Suprapubic skin (tissue), 4 donors: ENCODE data around the gene OR1A2. TPM values are rescaled to one million over a fixed set of nuclear protein-coding genes. Genes with fewer than 3 reads are reported as not detected.

ENCODE experiments used
- DNase-seq, 2 donors: peaks; one replicate each; pipeline ENCODE4 v3.0.0-alpha.2; 2019; ENCODE audit warnings: low spot score in 2 of 2
- H3K27ac ChIP-seq: fragments of 200-600 bp; sonication (generic); one replicate; pipeline ENCODE4 v1.5.1; 2019
- H3K27me3 ChIP-seq: fragments of 200-600 bp; sonication (generic); one replicate; pipeline ENCODE4 v1.5.1; 2019
- H3K36me3 ChIP-seq: fragments of 200-600 bp; sonication (generic); one replicate; pipeline ENCODE4 v1.5.1; 2019
- H3K4me1 ChIP-seq: fragments of 200-600 bp; sonication (generic); one replicate; pipeline ENCODE4 v1.5.1; 2019
- H3K4me3 ChIP-seq: fragments of 200-600 bp; sonication (generic); one replicate; pipeline ENCODE4 v1.5.1; 2019; ENCODE audit warnings: mild to moderate bottlenecking
- H3K9me3 ChIP-seq: fragments of 200-600 bp; sonication (generic); one replicate; pipeline ENCODE4 v1.5.1; 2019
- CTCF ChIP-seq, 2 donors: fragments of 200-600 bp in 1 of 2; fragments of 450-650 bp in 1 of 2; sonication (generic) in 1 of 2; IDR thresholded peaks; one replicate each; pipeline ENCODE4 v1.5.1; 2016 to 2019; ENCODE audit warnings: antibody characterized with exemption in 2 of 2, mild to moderate bottlenecking in 1 of 2, moderate library complexity in 1 of 2
- EP300 ChIP-seq: sonication (generic); formaldehyde crosslinking; IDR thresholded peaks from one replicate; pipeline ENCODE4 v1.6.1; 2017; ENCODE audit warnings: antibody characterized with exemption
- POLR2A ChIP-seq, 2 donors: fragments of 450-650 bp; IDR thresholded peaks; one replicate each; pipeline ENCODE4 v1.6.1; 2017; ENCODE audit warnings: antibody characterized with exemption in 2 of 2, mild to moderate bottlenecking in 2 of 2, moderate library complexity in 2 of 2
- POLR2AphosphoS5 ChIP-seq, 3 donors: sonication (generic); formaldehyde crosslinking; IDR thresholded peaks; one replicate each; pipeline ENCODE4 v1.6.1; 2017; ENCODE audit warnings: antibody characterized with exemption in 3 of 3
- WGBS: methylation state at CpG from one replicate; pipeline ENCODE4 v1.1.5; 2018; 5-methylcytosine and 5-hydroxymethylcytosine counted together
- total RNA-seq, 4 donors: library from RNA; depleted of rRNA; stranded (reverse); fragments of >200 nt; gene quantifications; one replicate each; pipeline ENCODE4 v1.1.0, GENCODE V29; 2016

OR1A2 gene
- total RNA-seq = not detected

DNA sequence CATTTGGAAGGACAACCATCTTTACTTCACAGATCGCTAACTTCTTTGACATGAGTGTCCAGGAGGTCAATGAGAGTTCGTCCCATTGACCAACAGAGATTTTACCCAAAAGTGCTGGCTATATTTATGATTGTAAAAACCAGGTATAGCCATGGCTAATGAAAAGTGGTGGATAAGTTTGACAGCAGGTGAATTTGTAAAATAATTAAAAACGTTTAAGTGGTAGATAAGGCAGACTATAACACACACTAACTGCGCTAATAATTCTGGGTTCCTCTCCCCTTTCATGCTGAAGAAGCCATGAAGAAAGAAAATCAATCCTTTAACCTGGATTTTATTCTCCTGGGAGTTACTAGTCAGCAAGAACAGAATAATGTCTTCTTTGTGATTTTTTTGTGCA, at the start of gene OR1A2:
Gene OR1A2 (plus strand): TSS at position 301 of the 400 bp plus-strand sequence. CDS start 0 bp downstream, at position 301.
- TF ChIP-seq CTCF (IDR thresholded peaks at IDR 0.05) (no peak), POLR2AphosphoS5 (IDR thresholded peaks at IDR 0.05) (no peak), EP300 (no peak), POLR2A (IDR thresholded peaks at IDR 0.05) (no peak)
- WGBS = 80% methylated on average over 4 of the region's 4 CpGs

DNA sequence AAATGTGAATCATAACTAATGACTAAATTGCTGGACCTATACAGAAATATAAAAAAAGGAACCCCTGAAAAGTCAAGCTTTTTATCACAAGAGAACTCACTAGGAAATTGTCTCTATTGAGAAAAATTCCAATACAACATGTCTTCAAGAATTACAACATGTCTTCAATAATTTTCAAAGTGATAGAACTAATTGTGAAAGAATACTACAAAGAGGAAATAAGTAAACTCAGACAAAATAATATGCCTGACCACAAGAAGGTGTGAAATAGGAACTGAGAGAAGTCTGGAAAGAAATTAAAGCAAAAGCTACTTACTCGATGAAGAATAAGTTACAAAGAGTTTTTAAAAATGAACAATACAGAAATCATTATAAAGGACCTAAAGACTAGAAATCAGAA, 40.1 kb upstream of the OR1A2 start:
- 79% methylated on average over 1 of the region's 1 CpG for WGBS
- TF ChIP-seq CTCF (IDR thresholded peaks at IDR 0.05) (no peak), EP300 (no peak), POLR2A (IDR thresholded peaks at IDR 0.05) (no peak), POLR2AphosphoS5 (IDR thresholded peaks at IDR 0.05) (no peak)
- H3K27me3 ChIP-seq = peaks cover 13% of the 10 kb centered on the region
- no peak for DNase-seq
- no peak overlapping the region for H3K27ac ChIP-seq
- no peak overlapping the region for H3K4me3 ChIP-seq
- H3K36me3 ChIP-seq = no peaks in the 10 kb centered on the region
- peaks cover 3% of the 10 kb centered on the region for H3K9me3 ChIP-seq
- no peaks in the 10 kb centered on the region for H3K4me1 ChIP-seq

More for the DNA sequence above, at the start of gene OR1A2:
- Histone ChIP-seq H3K4me1 (no peaks in the 10 kb centered on the region), H3K4me3 (no peak within 1 kb of the TSS), H3K27me3 (peaks cover 3% of the 10 kb centered on the region), H3K27ac (no peak within 1 kb of the TSS), H3K36me3 (no peaks in the 10 kb centered on the region), H3K9me3 (no peaks in the 10 kb centered on the region)
- DNase-seq = no peak

DNA sequence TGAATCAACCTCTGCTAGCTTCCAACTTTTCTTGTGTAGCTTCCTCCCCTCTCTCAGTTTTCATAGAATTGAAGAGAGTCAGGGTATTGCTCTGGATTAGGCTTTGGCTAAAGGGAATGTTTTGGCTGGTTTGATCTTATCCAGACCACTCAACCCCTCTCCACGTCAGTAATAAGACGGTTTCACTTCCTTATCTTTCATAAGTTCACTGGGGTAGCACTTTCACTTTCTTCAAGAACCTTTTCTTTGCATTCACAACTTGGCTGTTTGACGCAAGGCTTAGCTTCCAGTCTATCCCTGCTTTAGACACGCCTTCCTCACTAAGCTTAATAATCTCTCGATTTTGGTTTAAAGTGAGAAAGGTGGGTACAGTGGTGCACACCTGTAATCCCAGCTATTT, 29.7 kb upstream of the OR1A2 start:
- peaks cover 5% of the 10 kb centered on the region for H3K9me3 ChIP-seq
- no peaks in the 10 kb centered on the region for H3K4me1 ChIP-seq
- H3K36me3 ChIP-seq = no peaks in the 10 kb centered on the region
- TF ChIP-seq POLR2AphosphoS5 (IDR thresholded peaks at IDR 0.05) = no peak
- TF ChIP-seq EP300 = no peak
- TF ChIP-seq POLR2A (IDR thresholded peaks at IDR 0.05) = no peak
- H3K27me3 ChIP-seq = peaks cover 6% of the 10 kb centered on the region
- H3K4me3 ChIP-seq = no peak overlapping the region
- H3K27ac ChIP-seq = no peak overlapping the region
- 69% methylated on average over 5 of the region's 5 CpGs for WGBS
- DNase-seq = no peak

GRCh38 chr17:3189961-3190360, 7.4 kb upstream of the OR1A2 start:
- no peaks in the 10 kb centered on the region for H3K4me1 ChIP-seq
- no peak for TF ChIP-seq POLR2A (IDR thresholded peaks at IDR 0.05)
- no peak for TF ChIP-seq CTCF (IDR thresholded peaks at IDR 0.05)
- TF ChIP-seq EP300 = no peak
- TF ChIP-seq POLR2AphosphoS5 (IDR thresholded peaks at IDR 0.05) = no peak
- H3K27ac ChIP-seq = no peak overlapping the region
- no peaks in the 10 kb centered on the region for H3K9me3 ChIP-seq
- H3K4me3 ChIP-seq = no peak overlapping the region
- H3K36me3 ChIP-seq = no peaks in the 10 kb centered on the region
- peaks cover 3% of the 10 kb centered on the region for H3K27me3 ChIP-seq
- no peak for DNase-seq
- WGBS = 45% methylated on average over 4 of the region's 4 CpGs

DNA sequence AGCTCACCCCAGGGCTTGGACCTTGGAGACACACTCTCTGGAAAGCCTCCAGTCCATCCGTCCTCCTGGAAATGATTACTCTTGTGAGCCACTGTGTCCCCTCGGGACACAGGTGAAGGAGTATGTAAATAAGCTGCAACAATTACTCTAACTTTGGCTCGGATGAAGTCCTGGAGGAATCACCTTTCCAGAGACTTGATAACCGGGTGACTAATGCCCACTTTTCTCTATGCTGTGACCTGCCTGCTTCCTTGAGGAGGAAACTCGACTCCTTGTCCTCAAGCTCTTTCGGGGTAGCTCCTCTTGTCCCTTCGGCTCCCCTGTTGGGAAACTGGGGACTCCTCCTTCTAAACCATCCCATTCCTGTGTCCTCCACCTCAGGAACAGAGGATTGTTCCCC, 10.0 kb downstream of the OR1A2 start, which contains the start of gene OR1A1:
Gene OR1A1 (plus strand): TSS at position 301 of the 400 bp plus-strand sequence. CDS start 7,954 bp downstream, outside the sequence.
- Histone ChIP-seq H3K36me3 (no peaks in the 10 kb centered on the region), H3K9me3 (no peaks in the 10 kb centered on the region), H3K27ac (no peak within 1 kb of the TSS), H3K27me3 (no peaks in the 10 kb centered on the region), H3K4me1 (no peaks in the 10 kb centered on the region), H3K4me3 (no peak within 1 kb of the TSS)
- 72% methylated on average over 6 of the region's 7 CpGs for WGBS
- TF ChIP-seq EP300 = no peak
- TF ChIP-seq POLR2A (IDR thresholded peaks at IDR 0.05) = no peak
- TF ChIP-seq POLR2AphosphoS5 (IDR thresholded peaks at IDR 0.05) = no peak
- no peak for TF ChIP-seq CTCF (IDR thresholded peaks at IDR 0.05)
- no peak for DNase-seq

GRCh38 chr17:3208484-3208883, 11.2 kb downstream of the OR1A2 start:
- Histone ChIP-seq H3K9me3 (no peaks in the 10 kb centered on the region), H3K27me3 (no peaks in the 10 kb centered on the region), H3K27ac (no peak overlapping the region), H3K4me3 (no peak overlapping the region), H3K36me3 (no peaks in the 10 kb centered on the region), H3K4me1 (no peaks in the 10 kb centered on the region)
- no peak for TF ChIP-seq EP300
- no peak for TF ChIP-seq CTCF (IDR thresholded peaks at IDR 0.05)
- no peak for TF ChIP-seq POLR2AphosphoS5 (IDR thresholded peaks at IDR 0.05)
- no peak for TF ChIP-seq POLR2A (IDR thresholded peaks at IDR 0.05)
- WGBS = 79% methylated on average over 6 of the region's 6 CpGs
- DNase-seq = no peak
